Trophoblast cell (in vitro differentiated cells and primary cell): ENCODE measurements around the gene CORO1A.

Experiments
- DNase-seq, 2 donors: peaks; one replicate each; pipeline ENCODE4 v3.0.0-alpha.2; 2016
- H2AFZ ChIP-seq: 2 replicates; pipeline ENCODE4 v1.6.1; 2013; ENCODE audit warnings: low read length, moderate library complexity, mild to moderate bottlenecking; ENCODE audit not compliant: insufficient read depth, poor library complexity
- H2AK5ac ChIP-seq: 2 replicates; pipeline ENCODE4 v1.6.1; 2013; ENCODE audit warnings: mild to moderate bottlenecking, low read length
- H2BK120ac ChIP-seq: 2 replicates; pipeline ENCODE4 v1.6.1; 2013; ENCODE audit warnings: low read length, mild to moderate bottlenecking, moderate library complexity; ENCODE audit not compliant: insufficient read depth, poor library complexity
- H2BK12ac ChIP-seq: 2 replicates; pipeline ENCODE4 v1.6.1; 2013; ENCODE audit warnings: mild to moderate bottlenecking, low read length, moderate library complexity
- H2BK5ac ChIP-seq: 2 replicates; pipeline ENCODE4 v1.6.1; 2013; ENCODE audit warnings: low read length, low read depth, moderate library complexity, mild to moderate bottlenecking; ENCODE audit not compliant: poor library complexity
- H3K14ac ChIP-seq: 2 replicates; pipeline ENCODE4 v1.6.1; 2013; ENCODE audit warnings: mild to moderate bottlenecking, low read length
- H3K18ac ChIP-seq: 2 replicates; pipeline ENCODE4 v1.6.1; 2013; ENCODE audit warnings: mild to moderate bottlenecking, low read length
- H3K23ac ChIP-seq: 2 replicates; pipeline ENCODE4 v1.6.1; 2013; ENCODE audit warnings: low read length
- H3K27ac ChIP-seq: 2 replicates; pipeline ENCODE4 v1.5.1; 2013; ENCODE audit warnings: low read depth, mild to moderate bottlenecking, inconsistent platforms, low read length, moderate library complexity
- H3K27me3 ChIP-seq: 2 replicates; pipeline ENCODE4 v1.6.1; 2013; ENCODE audit warnings: inconsistent platforms, mild to moderate bottlenecking, low read length, moderate library complexity; ENCODE audit not compliant: insufficient read depth
- H3K36me3 ChIP-seq, 2 experiments: 1 replicate in 1 of 2; 2 replicates in 1 of 2; pipeline ENCODE4 v1.6.1; 2013; ENCODE audit warnings: low read length in 2 of 2, mild to moderate bottlenecking in 2 of 2, moderate library complexity in 1 of 2; ENCODE audit not compliant: insufficient read depth in 2 of 2, control insufficient read depth in 1 of 2
- H3K4ac ChIP-seq: 2 replicates; pipeline ENCODE4 v1.6.1; 2013; ENCODE audit warnings: low read depth, mild to moderate bottlenecking, low read length, moderate library complexity
- H3K4me1 ChIP-seq, 2 experiments: 1 replicate in 1 of 2; 2 replicates in 1 of 2; pipeline ENCODE4 v1.6.1; 2013; ENCODE audit warnings: low read length in 2 of 2, mild to moderate bottlenecking in 2 of 2, moderate library complexity in 1 of 2; ENCODE audit not compliant: insufficient read depth in 2 of 2, control insufficient read depth in 1 of 2
- H3K4me2 ChIP-seq: 2 replicates; pipeline ENCODE4 v1.6.1; 2013; ENCODE audit warnings: inconsistent platforms, mild to moderate bottlenecking, low read length, moderate library complexity
- H3K4me3 ChIP-seq: 2 replicates; pipeline ENCODE4 v1.5.1; 2013; ENCODE audit warnings: mild to moderate bottlenecking, low read depth, low read length, inconsistent platforms
- H3K79me1 ChIP-seq: one replicate; pipeline ENCODE4 v1.6.1; 2013; ENCODE audit warnings: low read length
- H3K79me2 ChIP-seq: 2 replicates; pipeline ENCODE4 v1.6.1; 2013; ENCODE audit warnings: low read length, mild to moderate bottlenecking; ENCODE audit not compliant: control insufficient read depth, insufficient read depth, poor library complexity
- H3K9ac ChIP-seq: 2 replicates; pipeline ENCODE4 v1.6.1; 2013; ENCODE audit warnings: mild to moderate bottlenecking, low read length
- H3K9me3 ChIP-seq: 2 replicates; pipeline ENCODE4 v1.6.1; 2013; ENCODE audit warnings: low read depth, mild to moderate bottlenecking, control low read depth, inconsistent platforms, low read length; ENCODE audit not compliant: insufficient read depth
- H4K12ac ChIP-seq: 2 replicates; pipeline ENCODE4 v1.6.1; 2013; ENCODE audit warnings: low read depth, mild to moderate bottlenecking, low read length, moderate library complexity
- H4K8ac ChIP-seq: 2 replicates; pipeline ENCODE4 v1.6.1; 2013; ENCODE audit warnings: low read depth, mild to moderate bottlenecking, low read length, moderate library complexity
- H4K91ac ChIP-seq: one replicate; pipeline ENCODE4 v1.6.1; 2013; ENCODE audit warnings: low read depth, mild to moderate bottlenecking, low read length, moderate library complexity
- WGBS: extraction: QIAGEN DNeasy Blood & Tissue Kit; methylation state at CpG from one replicate; pipeline ENCODE4 v1.1.7; 2013; ENCODE audit warnings: missing lambda C conversion rate; ENCODE audit not compliant: insufficient read length, insufficient coverage; ENCODE audit errors: extremely low coverage; 5-methylcytosine and 5-hydroxymethylcytosine counted together

CORO1A gene

DNA sequence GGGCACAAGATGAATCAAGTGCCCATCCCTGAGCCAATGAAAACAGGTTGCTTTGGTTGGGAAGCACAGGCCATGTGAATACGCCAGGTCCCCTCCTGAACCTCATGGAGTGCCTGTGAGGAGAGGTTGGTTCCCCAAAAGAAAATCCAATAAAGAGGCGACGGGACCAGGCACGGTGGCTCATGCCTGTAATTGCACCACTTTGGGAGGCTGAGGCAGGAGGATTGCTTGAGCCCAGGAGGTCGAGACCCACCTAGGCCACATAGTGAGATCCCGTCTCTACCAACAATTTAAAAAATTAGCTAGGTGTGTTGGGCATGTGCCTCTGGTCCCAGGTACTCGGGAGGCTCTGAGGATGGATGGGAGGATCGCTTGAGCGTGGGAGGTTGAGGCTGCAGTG is 3.5 kb upstream of the CORO1A start:
- no CpG with 5 or more reads among the region's 9 CpGs for whole genome bisulfite sequencing
- H2BK120ac ChIP-seq, result no peak overlapping the region

GRCh38 chr16:30180741-30181140 is 2.7 kb upstream of the CORO1A start:
- Histone ChIP-seq H3K27me3 (no peaks in the 10 kb centered on the region), H2AFZ (no peak overlapping the region), H3K4me1 (peaks cover 3 to 9% of the 10 kb centered on the region in 2 experiments), H4K8ac (no peak overlapping the region), H2AK5ac (no peak overlapping the region), H3K4ac (no peak overlapping the region), H3K9me3 (peaks cover 4% of the 10 kb centered on the region), H3K18ac (no peak overlapping the region), H2BK120ac (no peak overlapping the region), H3K23ac (no peak overlapping the region), H3K79me1 (no peaks in the 10 kb centered on the region), H3K79me2 (no peaks in the 10 kb centered on the region), H2BK12ac (no peak overlapping the region), H4K91ac (no peak overlapping the region), H3K4me2 (no peak overlapping the region), H3K9ac (no peak overlapping the region), H3K27ac (no peak overlapping the region), H3K14ac (no peak overlapping the region), H2BK5ac (no peak overlapping the region), H3K4me3 (no peak overlapping the region), H3K36me3 (no peaks in the 10 kb centered on the region), H4K12ac (no peak overlapping the region)
- no peak for DNase-seq
- no CpG with 5 or more reads among the region's 3 CpGs for WGBS

More for the DNA sequence above, 3.5 kb upstream of the CORO1A start:
- H3K27me3 ChIP-seq, result no peaks in the 10 kb centered on the region
- peaks cover 3 to 9% of the 10 kb centered on the region in 2 experiments for H3K4me1 ChIP-seq
- peaks cover 4% of the 10 kb centered on the region for H3K9me3 ChIP-seq
- no peak overlapping the region for H3K18ac ChIP-seq
- no peak overlapping the region for H4K12ac ChIP-seq
- no peak overlapping the region for H2BK12ac ChIP-seq
- no peak overlapping the region for H3K14ac ChIP-seq
- H3K9ac ChIP-seq, result no peak overlapping the region
- no peak overlapping the region for H2AK5ac ChIP-seq
- no peaks in the 10 kb centered on the region for H3K79me1 ChIP-seq
- no peak for DNase-seq
- H3K4me3 ChIP-seq, result no peak overlapping the region
- H4K91ac ChIP-seq, result no peak overlapping the region
- no peaks in the 10 kb centered on the region for H3K36me3 ChIP-seq
- no peak overlapping the region for H3K23ac ChIP-seq
- no peak overlapping the region for H3K4ac ChIP-seq
- no peak overlapping the region for H2BK5ac ChIP-seq
- H3K4me2 ChIP-seq, result no peak overlapping the region
- H2AFZ ChIP-seq, result no peak overlapping the region
- no peak overlapping the region for H3K27ac ChIP-seq
- no peaks in the 10 kb centered on the region for H3K79me2 ChIP-seq
- no peak overlapping the region for H4K8ac ChIP-seq

DNA sequence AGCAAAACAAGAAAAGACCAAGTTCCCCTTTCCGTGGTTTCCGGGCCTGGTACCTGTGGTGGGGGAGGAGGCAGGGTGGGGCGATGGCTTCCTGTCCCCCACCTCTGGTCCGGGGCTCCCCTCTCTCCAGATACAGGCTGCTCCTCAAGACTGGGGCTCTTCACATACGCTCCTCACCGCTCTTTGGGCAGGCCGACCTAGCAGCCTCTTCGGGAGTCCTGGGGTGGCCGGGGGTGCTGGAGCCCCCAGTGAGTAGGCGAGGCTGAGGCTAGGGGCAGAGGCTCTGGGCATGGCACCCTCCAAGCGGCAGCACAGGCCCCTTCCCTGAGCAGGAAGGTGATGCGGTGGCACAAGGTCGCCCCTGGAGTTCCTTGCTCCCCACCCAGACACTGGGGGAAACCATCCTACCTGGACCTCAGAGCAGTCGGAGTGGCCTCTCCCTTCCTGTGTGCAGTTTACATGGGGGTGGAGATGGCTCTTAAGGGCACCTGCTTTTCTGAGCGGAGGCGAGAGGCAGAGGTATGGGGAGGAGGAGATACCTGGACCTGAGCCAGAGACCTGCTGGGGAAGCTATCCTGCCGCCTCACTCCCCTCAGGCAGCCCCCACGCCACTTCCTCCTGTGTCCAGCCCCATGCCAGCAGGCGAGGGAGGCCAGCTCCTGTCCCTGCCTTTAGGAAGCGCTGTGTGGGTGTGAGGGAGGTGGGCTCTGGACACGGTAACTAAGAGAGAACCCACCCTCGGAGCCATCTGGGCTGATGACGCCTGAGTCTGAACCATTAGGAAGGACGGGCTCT is 891 bp downstream of the CORO1A start:
- H2BK120ac ChIP-seq, result no peak overlapping the region
- peaks cover 3 to 9% of the 10 kb centered on the region in 2 experiments for H3K4me1 ChIP-seq
- no peaks in the 10 kb centered on the region for H3K79me2 ChIP-seq
- H3K36me3 ChIP-seq, result no peaks in the 10 kb centered on the region
- no peak overlapping the region for H3K14ac ChIP-seq
- H3K79me1 ChIP-seq, result no peaks in the 10 kb centered on the region
- H3K18ac ChIP-seq, result no peak overlapping the region
- H3K23ac ChIP-seq, result no peak overlapping the region
- peak overlapping the region; percentile 71 for H3K4me2 ChIP-seq
- no peak overlapping the region for H2BK12ac ChIP-seq
- H4K8ac ChIP-seq, result no peak overlapping the region
- H3K27me3 ChIP-seq, result no peaks in the 10 kb centered on the region
- no peak overlapping the region for H3K9ac ChIP-seq
- H3K4ac ChIP-seq, result no peak overlapping the region
- no peak overlapping the region for H3K27ac ChIP-seq
- H2BK5ac ChIP-seq, result no peak overlapping the region
- WGBS, result no CpG with 5 or more reads among the region's 24 CpGs
- H3K9me3 ChIP-seq, result peaks cover 2% of the 10 kb centered on the region
- no peak overlapping the region for H2AFZ ChIP-seq
- no peak overlapping the region for H4K12ac ChIP-seq
- H2AK5ac ChIP-seq, result no peak overlapping the region
- peak; percentile 31 to 46 for DNase-seq
- H3K4me3 ChIP-seq, result no peak overlapping the region
- H4K91ac ChIP-seq, result no peak overlapping the region

GRCh38 chr16:30184891-30185682 is 1.7 kb downstream of the CORO1A start:
- WGBS, result no CpG with 5 or more reads among the region's 13 CpGs
- Histone ChIP-seq H2AK5ac (no peak overlapping the region), H3K18ac (no peak overlapping the region), H3K4me3 (no peak overlapping the region), H2BK120ac (no peak overlapping the region), H3K79me2 (no peaks in the 10 kb centered on the region), H2BK5ac (no peak overlapping the region), H2AFZ (no peak overlapping the region), H2BK12ac (no peak overlapping the region), H3K14ac (no peak overlapping the region), H3K4me2 (no peak overlapping the region), H3K9ac (no peak overlapping the region), H3K4ac (no peak overlapping the region), H3K4me1 (peaks cover 3 to 9% of the 10 kb centered on the region in 2 experiments), H3K23ac (no peak overlapping the region), H4K91ac (no peak overlapping the region), H3K27me3 (no peaks in the 10 kb centered on the region), H3K79me1 (no peaks in the 10 kb centered on the region), H3K9me3 (peaks cover 2% of the 10 kb centered on the region), H4K8ac (no peak overlapping the region), H4K12ac (no peak overlapping the region), H3K27ac (no peak overlapping the region), H3K36me3 (no peaks in the 10 kb centered on the region)
- peak; percentile 67 to 75 for DNase-seq
